GM23338 (cell line): ENCODE data around the gene RGP1. TPM values are rescaled to one million over a fixed set of nuclear protein-coding genes. Genes with fewer than 3 reads are reported as not detected.
A peak's percentile ranks its signal among the peaks of the same experiment; 100 is the strongest.

ENCODE experiments used
- ATAC-seq: fragments of 200-7000 bp; cut with Tn5 transposase; 3 replicates; pipeline ENCODE4 v1.9.1; 2020
- DNase-seq: peaks from one replicate; pipeline ENCODE4 v3.0.0-alpha.2; 2015; ENCODE audit warnings: low spot score
- H2AFZ ChIP-seq: fragments of 200-600 bp; sonication (generic); 2 replicates; pipeline ENCODE4 v1.8.0; 2016; ENCODE audit warnings: antibody characterized with exemption, mild to moderate bottlenecking, moderate library complexity
- H3F3A ChIP-seq: fragments of 200-600 bp; sonication (generic); replicated peaks from 2 replicates; pipeline ENCODE4 v1.8.0; 2017; ENCODE audit warnings: antibody characterized with exemption, mixed run types, low read depth
- H3K27ac ChIP-seq: fragments of 200-600 bp; sonication (generic); 2 replicates; pipeline ENCODE4 v1.6.1; 2016; ENCODE audit warnings: low read depth
- H3K27me3 ChIP-seq: fragments of 200-600 bp; sonication (generic); 2 replicates; pipeline ENCODE4 v1.8.0; 2016; ENCODE audit warnings: mild to moderate bottlenecking, mixed run types, moderate library complexity; ENCODE audit not compliant: insufficient read depth
- H3K36me3 ChIP-seq: fragments of 200-600 bp; sonication (generic); 2 replicates; pipeline ENCODE4 v1.8.0; 2016; ENCODE audit warnings: mild to moderate bottlenecking; ENCODE audit not compliant: insufficient read depth
- H3K4me1 ChIP-seq: fragments of 200-600 bp; sonication (generic); 2 replicates; pipeline ENCODE4 v1.8.0; 2016; ENCODE audit warnings: mild to moderate bottlenecking, moderate library complexity; ENCODE audit not compliant: insufficient read depth
- H3K4me2 ChIP-seq: fragments of 200-600 bp; sonication (generic); 2 replicates; pipeline ENCODE4 v1.7.1; 2017; ENCODE audit warnings: mixed run types
- H3K4me3 ChIP-seq: fragments of 200-600 bp; sonication (generic); 2 replicates; pipeline ENCODE4 v1.6.1; 2016; ENCODE audit warnings: mixed run types
- H3K79me2 ChIP-seq: fragments of 200-600 bp; sonication (generic); replicated peaks from 2 replicates; pipeline ENCODE4 v1.8.0; 2017; ENCODE audit warnings: mild to moderate bottlenecking; ENCODE audit not compliant: insufficient read depth
- H3K9me2 ChIP-seq: fragments of 200-600 bp; sonication (generic); 2 replicates; pipeline ENCODE4 v1.8.0; 2017; ENCODE audit not compliant: insufficient read depth
- H4K20me1 ChIP-seq: fragments of 200-600 bp; sonication (generic); replicated peaks from 2 replicates; pipeline ENCODE4 v1.8.0; 2017; ENCODE audit warnings: mild to moderate bottlenecking; ENCODE audit not compliant: insufficient read depth
- H3K27ac Mint-ChIP-seq: 2 replicates; pipeline ENCODE4 v1.8.0; 2020; ENCODE audit warnings: inconsistent platforms, mild to moderate bottlenecking, moderate library complexity, mixed read lengths
- H3K27me3 Mint-ChIP-seq: 3 replicates; pipeline ENCODE4 v1.8.0; 2022; ENCODE audit warnings: low read depth, mild to moderate bottlenecking, moderate library complexity, mixed read lengths, inconsistent platforms; ENCODE audit not compliant: insufficient read depth, poor library complexity
- H3K36me3 Mint-ChIP-seq: 3 replicates; pipeline ENCODE4 v1.8.0; 2021; ENCODE audit warnings: low read depth, mild to moderate bottlenecking, inconsistent platforms, moderate library complexity, mixed read lengths
- H3K4me1 Mint-ChIP-seq: 3 replicates; pipeline ENCODE4 v1.8.0; 2020; ENCODE audit warnings: mild to moderate bottlenecking, inconsistent platforms, mixed read lengths
- H3K4me3 Mint-ChIP-seq: 3 replicates; pipeline ENCODE4 v1.8.0; 2021; ENCODE audit warnings: moderate library complexity, mild to moderate bottlenecking, inconsistent platforms, mixed read lengths
- H3K9me3 Mint-ChIP-seq: 3 replicates; pipeline ENCODE4 v1.8.0; 2020; ENCODE audit warnings: moderate library complexity, mild to moderate bottlenecking, inconsistent platforms, mixed read lengths
- CREB1 ChIP-seq: fragments of 250-450 bp; sonication (Bioruptor Pico); IDR thresholded peaks from 2 replicates; pipeline ENCODE4 v1.5.0; 2020; ENCODE audit warnings: low read depth, mild to moderate bottlenecking, moderate library complexity
- CTCF ChIP-seq, 2 experiments: fragments of 200-600 bp in 1 of 2; sonication (generic) in 1 of 2; conservative IDR thresholded peaks; 2 replicates each; pipeline versions ENCODE4 v1.5.1 to v1.6.1; 2016 to 2017; ENCODE audit warnings: antibody characterized with exemption in 2 of 2, low read depth in 2 of 2, mild to moderate bottlenecking in 2 of 2, moderate library complexity in 1 of 2
- ETS1 ChIP-seq: IDR thresholded peaks from 2 replicates; pipeline ENCODE4 v1.6.1; 2016; ENCODE audit warnings: antibody characterized with exemption
- EZH2 ChIP-seq: fragments of 200-600 bp; sonication (generic); IDR thresholded peaks from one replicate; pipeline ENCODE4 v1.8.0; 2017; ENCODE audit warnings: antibody characterized with exemption, mild to moderate bottlenecking, low read depth; ENCODE audit not compliant: unreplicated experiment
- JUNB ChIP-seq: IDR thresholded peaks from one replicate; pipeline ENCODE4 v1.6.1; 2016; ENCODE audit warnings: antibody characterized with exemption; ENCODE audit not compliant: unreplicated experiment
- POLR2AphosphoS5 ChIP-seq: IDR thresholded peaks from 2 replicates; pipeline ENCODE4 v1.6.1; 2016; ENCODE audit warnings: antibody characterized with exemption, low read depth
- REST ChIP-seq: IDR thresholded peaks from one replicate; pipeline ENCODE4 v1.6.1; 2018; ENCODE audit warnings: antibody characterized with exemption; ENCODE audit not compliant: unreplicated experiment
- STAT1 ChIP-seq: IDR thresholded peaks from one replicate; pipeline ENCODE4 v1.6.1; 2016; ENCODE audit warnings: antibody characterized with exemption; ENCODE audit not compliant: unreplicated experiment
- ZNF114 ChIP-seq: fragments of 250-450 bp; sonication (Bioruptor Pico); IDR thresholded peaks from 2 replicates; pipeline ENCODE4 v1.5.0; 2020; ENCODE audit warnings: mild to moderate bottlenecking, moderate library complexity
- ZNF331 ChIP-seq: fragments of 250-450 bp; sonication (Bioruptor Pico); IDR thresholded peaks from 2 replicates; pipeline ENCODE4 v1.5.0; 2020; ENCODE audit warnings: low read depth, mild to moderate bottlenecking, moderate library complexity
- polyA plus RNA-seq: library from polyadenylated mRNA; unstranded; fragments of >200 nt; fragmentation: Nextera tagmentation; extraction: Ambion mirVana; gene quantifications from 2 replicates; pipeline ENCODE4 v1.2.1, GENCODE V29; 2016
- total RNA-seq: library from RNA; depleted of rRNA; stranded (reverse); fragments of >200 nt; shearing (Covaris generic); gene quantifications from 2 replicates; pipeline ENCODE4 v1.2.3, GENCODE V29; 2014

Gene RGP1
- total and polyA plus RNA-seq, 2 experiments from 2014 or later: 2.8 to 16.0 TPM

GRCh38 chr9:35789541-35789940, 40.5 kb downstream of the RGP1 start:
- H3K4me2 ChIP-seq: no peak overlapping the region
- H3K36me3 Mint-ChIP-seq: peaks cover 14% of the 10 kb centered on the region
- TF ChIP-seq POLR2AphosphoS5 (no peak), REST (no peak), ZNF114 (CRISPR knock-in tag) (no peak), CTCF (conservative IDR thresholded peaks at IDR 0.05; ENCODE audit: low read depth in 2 of 2) (no peak), ZNF331 (CRISPR knock-in tag) (no peak), ETS1 (no peak), JUNB (no peak), CREB1 (CRISPR knock-in tag) (no peak)
- no peak overlapping the region for H3K4me3 ChIP-seq
- no peaks in the 10 kb centered on the region; the same call in 2 of the 3 replicates for H3K9me3 Mint-ChIP-seq
- H2AFZ ChIP-seq: no peak overlapping the region
- no peak overlapping the region; the same call in 1 of the 2 replicates for H3K27ac Mint-ChIP-seq
- no peaks in the 10 kb centered on the region for H4K20me1 ChIP-seq
- DNase-seq (no peak), ATAC-seq (no peak)
- H3K9me2 ChIP-seq: no peaks in the 10 kb centered on the region
- no peaks in the 10 kb centered on the region for H3F3A ChIP-seq
- H3K4me3 Mint-ChIP-seq: no peak overlapping the region
- peaks cover 14% of the 10 kb centered on the region for H3K27me3 Mint-ChIP-seq
- H3K4me1 ChIP-seq: peaks cover 9% of the 10 kb centered on the region; the same call in 1 of the 2 replicates
- no peaks in the 10 kb centered on the region for H3K79me2 ChIP-seq
- 0 out of 2 replicates have a peak overlapping the region, but pooled peaks have one; percentile 5 for H3K27ac ChIP-seq
- peaks cover 17% of the 10 kb centered on the region for H3K4me1 Mint-ChIP-seq
- peaks cover 7% of the 10 kb centered on the region; the same call in 1 of the 2 replicates for H3K27me3 ChIP-seq
- 0 out of 2 replicates have a peak, but pooled peaks cover 3% of the 10 kb centered on the region for H3K36me3 ChIP-seq

- no peak overlapping the region; the same call in 2 of the 3 replicates for H3K4me3 Mint-ChIP-seq
- Histone ChIP-seq H3K4me2 (no peak overlapping the region), H3K36me3 (0 out of 2 replicates have a peak, but pooled peaks cover 3% of the 10 kb centered on the region), H3K27ac (0 out of 2 replicates have a peak overlapping the region, but pooled peaks have one; percentile 5), H3K4me1 (peaks cover 9% of the 10 kb centered on the region; the same call in 1 of the 2 replicates), H4K20me1 (no peaks in the 10 kb centered on the region), H2AFZ (no peak overlapping the region), H3K27me3 (peaks cover 7% of the 10 kb centered on the region; the same call in 1 of the 2 replicates), H3K79me2 (no peaks in the 10 kb centered on the region), H3K9me2 (no peaks in the 10 kb centered on the region), H3K4me3 (no peak overlapping the region), H3F3A (no peaks in the 10 kb centered on the region)
- peak; percentile 3 for ATAC-seq
- H3K36me3 Mint-ChIP-seq: peaks cover 14% of the 10 kb centered on the region
- H3K9me3 Mint-ChIP-seq: no peaks in the 10 kb centered on the region; the same call in 2 of the 3 replicates
- peaks cover 14% of the 10 kb centered on the region for H3K27me3 Mint-ChIP-seq
- H3K4me1 Mint-ChIP-seq: peaks cover 17% of the 10 kb centered on the region
- no peak overlapping the region; the same call in 1 of the 2 replicates for H3K27ac Mint-ChIP-seq
- DNase-seq: no peak
- no peak for TF ChIP-seq ETS1
- TF ChIP-seq STAT1: no peak
- no peak for TF ChIP-seq REST
- TF ChIP-seq EZH2: no peak
- TF ChIP-seq ZNF114 (CRISPR knock-in tag): no peak
- no peak for TF ChIP-seq CREB1 (CRISPR knock-in tag)
Measured at GRCh38 chr9:35790025-35790384, 40.9 kb downstream of the RGP1 start.
